Neural crest cell (in vitro differentiated cells): ENCODE results near the gene ING5. TPM values are rescaled to one million over a fixed set of nuclear protein-coding genes. Genes with fewer than 3 reads are reported as not detected.

Experiments
- DNase-seq: peaks from one replicate; pipeline ENCODE4 v3.0.0; 2021; ENCODE audit warnings: low read depth, mixed read lengths, low spot score
- H3K27ac Mint-ChIP-seq: one replicate; pipeline ENCODE4 v1.8.0; 2021; ENCODE audit warnings: mild to moderate bottlenecking, mixed read lengths; ENCODE audit not compliant: unreplicated experiment
- H3K27me3 Mint-ChIP-seq: 2 replicates; pipeline ENCODE4 v1.8.0; 2021; ENCODE audit warnings: low read depth, mild to moderate bottlenecking, mixed read lengths
- H3K36me3 Mint-ChIP-seq: 2 replicates; pipeline ENCODE4 v1.8.0; 2021; ENCODE audit warnings: low read depth, mild to moderate bottlenecking, mixed read lengths
- H3K4me1 Mint-ChIP-seq: 2 replicates; pipeline ENCODE4 v1.8.0; 2021; ENCODE audit warnings: mixed read lengths
- H3K4me3 Mint-ChIP-seq: one replicate; pipeline ENCODE4 v1.8.0; 2021; ENCODE audit warnings: mild to moderate bottlenecking, mixed read lengths
- H3K9me3 Mint-ChIP-seq: 2 replicates; pipeline ENCODE4 v1.8.0; 2021; ENCODE audit warnings: mixed read lengths
- total RNA-seq: library from RNA; stranded (reverse); gene quantifications from 2 replicates; pipeline ENCODE4 v1.2.1, GENCODE V29; 2021
- TF ChIP-seq, protein P1 (sequence below): fragments of 200-600 bp; sonication (generic); conservative IDR thresholded peaks from 2 replicates; pipeline ENCODE4 v1.5.0; 2021; ENCODE audit warnings: antibody characterized with exemption, mild to moderate bottlenecking

The ING5 gene
- total RNA-seq, 1 donor from 2014 or later: 61.9 TPM

DNA sequence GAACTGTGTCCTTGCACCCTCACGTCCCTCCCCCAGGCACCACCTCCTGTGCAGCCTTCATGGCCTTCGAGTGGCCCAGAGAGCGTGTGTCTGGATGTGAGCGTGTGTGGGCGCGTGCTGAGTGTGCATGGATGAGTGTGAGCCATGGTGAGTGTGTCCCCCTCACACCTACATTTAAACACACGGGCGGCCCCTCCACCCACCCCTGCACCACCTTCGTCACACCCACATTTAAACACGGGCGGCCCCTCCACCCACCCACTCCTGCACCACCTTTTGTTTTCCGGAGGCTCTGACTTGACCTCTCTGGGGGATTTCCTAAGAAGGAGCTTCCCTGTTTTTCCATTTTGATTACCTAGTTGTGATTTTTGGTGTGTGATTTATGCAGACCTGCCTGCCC, 33.0 kb upstream of the ING5 start:
- no peaks in the 10 kb centered on the region for H3K9me3 Mint-ChIP-seq
- DNase-seq: no peak
- TF ChIP-seq, protein P1, sequence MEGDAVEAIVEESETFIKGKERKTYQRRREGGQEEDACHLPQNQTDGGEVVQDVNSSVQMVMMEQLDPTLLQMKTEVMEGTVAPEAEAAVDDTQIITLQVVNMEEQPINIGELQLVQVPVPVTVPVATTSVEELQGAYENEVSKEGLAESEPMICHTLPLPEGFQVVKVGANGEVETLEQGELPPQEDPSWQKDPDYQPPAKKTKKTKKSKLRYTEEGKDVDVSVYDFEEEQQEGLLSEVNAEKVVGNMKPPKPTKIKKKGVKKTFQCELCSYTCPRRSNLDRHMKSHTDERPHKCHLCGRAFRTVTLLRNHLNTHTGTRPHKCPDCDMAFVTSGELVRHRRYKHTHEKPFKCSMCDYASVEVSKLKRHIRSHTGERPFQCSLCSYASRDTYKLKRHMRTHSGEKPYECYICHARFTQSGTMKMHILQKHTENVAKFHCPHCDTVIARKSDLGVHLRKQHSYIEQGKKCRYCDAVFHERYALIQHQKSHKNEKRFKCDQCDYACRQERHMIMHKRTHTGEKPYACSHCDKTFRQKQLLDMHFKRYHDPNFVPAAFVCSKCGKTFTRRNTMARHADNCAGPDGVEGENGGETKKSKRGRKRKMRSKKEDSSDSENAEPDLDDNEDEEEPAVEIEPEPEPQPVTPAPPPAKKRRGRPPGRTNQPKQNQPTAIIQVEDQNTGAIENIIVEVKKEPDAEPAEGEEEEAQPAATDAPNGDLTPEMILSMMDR: no peak
- no peak overlapping the region for H3K27ac Mint-ChIP-seq
- no peaks in the 10 kb centered on the region for H3K36me3 Mint-ChIP-seq
- H3K4me3 Mint-ChIP-seq: no peak overlapping the region
- peaks cover 19% of the 10 kb centered on the region for H3K4me1 Mint-ChIP-seq
- H3K27me3 Mint-ChIP-seq: no peaks in the 10 kb centered on the region

DNA sequence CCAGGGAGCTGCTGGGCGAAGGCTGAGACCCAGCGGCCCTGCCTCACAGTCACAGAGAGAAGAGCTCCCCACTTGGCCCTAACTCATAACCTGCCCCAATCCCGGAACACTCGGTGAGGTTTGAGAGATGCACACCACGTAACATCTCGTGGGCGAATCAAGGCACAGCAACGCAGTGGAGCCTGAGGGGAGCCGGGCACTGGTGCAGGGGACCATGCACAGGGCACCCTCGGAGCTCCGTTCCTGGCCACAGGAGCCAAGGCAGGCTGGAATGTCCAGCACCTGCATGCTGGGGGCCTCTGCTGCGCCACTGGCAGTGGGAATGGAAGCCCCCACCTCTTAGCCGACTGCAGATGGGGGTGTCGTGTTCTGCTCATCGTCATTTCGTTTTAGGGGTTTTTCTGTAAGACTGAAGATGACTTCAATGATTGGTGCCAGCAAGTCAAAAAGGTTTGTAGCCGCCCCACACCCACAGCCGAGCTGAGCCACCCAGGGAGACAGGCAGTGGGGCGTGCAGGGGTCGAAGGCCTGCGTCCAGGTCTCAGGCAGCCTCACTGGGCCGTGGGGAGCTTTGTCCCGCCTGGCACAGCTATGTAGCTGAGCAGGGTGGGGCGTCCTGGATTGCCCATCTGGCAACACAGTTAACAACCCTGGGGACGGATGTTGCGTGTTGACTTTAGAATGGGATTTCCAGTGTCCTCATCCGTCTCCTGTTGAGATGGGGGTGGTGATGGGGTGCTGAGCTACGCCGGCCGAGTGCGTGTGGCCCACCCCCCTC, 31.3 kb upstream of the ING5 start:
- TF ChIP-seq, protein P1: no peak
- H3K4me1 Mint-ChIP-seq: peaks cover 14% of the 10 kb centered on the region
- peak overlapping the region; percentile 19 for H3K4me3 Mint-ChIP-seq
- no peaks in the 10 kb centered on the region for H3K27me3 Mint-ChIP-seq
- H3K27ac Mint-ChIP-seq: peak overlapping the region; percentile 43
- H3K9me3 Mint-ChIP-seq: no peaks in the 10 kb centered on the region
- no peak for DNase-seq
- no peaks in the 10 kb centered on the region for H3K36me3 Mint-ChIP-seq

DNA sequence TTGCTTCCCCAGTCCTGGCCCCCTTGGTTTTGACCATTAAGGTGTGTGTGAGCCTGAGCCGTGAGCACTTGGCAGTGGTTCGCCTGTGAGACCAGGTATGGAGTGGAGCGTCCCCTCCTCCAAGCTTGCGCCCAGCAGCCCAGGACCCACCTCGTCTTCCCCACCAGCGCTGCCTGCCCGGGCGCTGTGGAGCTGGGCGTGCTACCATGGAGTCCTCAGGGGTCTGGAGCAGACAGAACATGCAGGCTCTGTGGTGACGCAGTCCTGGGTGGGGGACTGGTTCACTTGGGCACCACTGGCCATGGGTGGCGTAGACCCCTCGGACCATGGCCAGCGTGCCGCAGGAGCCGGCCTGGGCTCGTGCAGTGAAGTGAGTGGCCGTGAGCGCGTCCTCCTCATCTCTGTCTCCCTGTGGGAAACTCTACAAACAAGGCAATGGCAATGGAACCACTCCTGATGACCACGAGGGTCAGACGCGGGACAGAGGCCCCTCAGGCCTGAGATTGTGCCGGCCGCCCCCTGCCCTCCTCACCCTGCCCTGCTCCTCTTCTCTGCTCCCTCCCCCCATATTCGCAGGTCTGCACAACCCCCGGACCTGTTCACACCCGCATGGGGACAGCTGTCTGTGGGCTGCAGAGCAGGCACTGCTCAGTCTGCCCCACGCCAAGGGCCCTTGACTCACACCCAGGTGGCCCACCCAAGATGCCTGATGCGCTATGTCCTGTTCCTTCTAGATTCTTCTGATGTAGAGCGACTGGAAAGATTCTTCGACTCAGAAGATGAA, 30.2 kb upstream of the ING5 start:
- no peak overlapping the region for H3K4me3 Mint-ChIP-seq
- H3K4me1 Mint-ChIP-seq: peaks cover 2% of the 10 kb centered on the region
- TF ChIP-seq, protein P1: no peak
- H3K9me3 Mint-ChIP-seq: no peaks in the 10 kb centered on the region
- no peak overlapping the region for H3K27ac Mint-ChIP-seq
- DNase-seq: no peak
- no peaks in the 10 kb centered on the region for H3K27me3 Mint-ChIP-seq
- H3K36me3 Mint-ChIP-seq: no peaks in the 10 kb centered on the region

DNA sequence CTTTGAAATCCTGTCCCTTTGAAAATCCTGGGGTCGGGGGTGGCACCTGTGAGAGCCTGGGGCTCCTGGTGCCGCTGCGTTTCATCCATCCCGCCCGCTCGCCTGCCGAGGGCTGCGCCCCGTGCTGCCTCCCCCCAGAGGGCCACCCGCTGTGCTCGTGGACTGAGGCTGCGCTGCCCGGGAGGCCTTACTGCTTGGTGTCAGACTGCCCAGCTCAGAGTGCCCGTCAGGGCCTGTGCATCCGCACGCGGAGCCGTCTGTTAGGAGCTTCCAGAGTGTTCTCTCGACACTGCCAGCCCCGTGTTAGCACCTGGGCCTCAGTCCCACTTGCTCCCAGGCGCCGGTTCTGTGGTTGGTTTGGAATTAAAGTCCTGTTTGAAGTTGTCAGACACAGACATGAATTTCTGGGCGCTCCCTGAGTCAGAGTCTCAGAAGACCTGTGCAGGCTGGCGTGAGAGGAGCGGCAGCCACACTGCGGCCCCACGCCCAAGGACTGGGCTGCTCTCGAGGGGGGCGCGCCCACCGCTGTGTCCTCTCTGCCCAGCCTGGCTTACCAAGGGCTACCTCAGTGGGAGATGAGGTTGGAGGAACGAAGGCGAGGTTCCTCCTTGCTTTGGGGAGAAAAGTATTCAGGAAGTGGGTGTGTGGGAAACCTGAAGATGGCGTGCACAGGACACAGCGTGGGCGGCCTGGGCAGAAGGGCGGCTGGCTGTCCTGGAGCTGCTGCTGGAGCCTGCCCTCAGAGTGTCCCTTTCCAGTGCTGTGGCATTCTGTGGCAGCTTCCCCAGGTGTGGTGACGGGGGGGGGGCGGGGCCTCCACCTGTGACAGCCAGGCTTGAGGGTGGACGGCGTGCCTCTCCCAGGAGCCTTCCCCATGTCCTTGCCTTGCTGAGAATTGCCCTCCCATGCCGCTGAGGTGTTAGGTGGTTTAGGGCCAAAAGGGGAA, 29.3 kb upstream of the ING5 start:
- Mint-ChIP-seq H3K4me3 (no peak overlapping the region), H3K27me3 (no peaks in the 10 kb centered on the region), H3K27ac (peak overlapping the region; percentile 43), H3K36me3 (no peaks in the 10 kb centered on the region), H3K9me3 (no peaks in the 10 kb centered on the region), H3K4me1 (no peaks in the 10 kb centered on the region)
- TF ChIP-seq, protein P1: no peak
- DNase-seq: no peak

DNA sequence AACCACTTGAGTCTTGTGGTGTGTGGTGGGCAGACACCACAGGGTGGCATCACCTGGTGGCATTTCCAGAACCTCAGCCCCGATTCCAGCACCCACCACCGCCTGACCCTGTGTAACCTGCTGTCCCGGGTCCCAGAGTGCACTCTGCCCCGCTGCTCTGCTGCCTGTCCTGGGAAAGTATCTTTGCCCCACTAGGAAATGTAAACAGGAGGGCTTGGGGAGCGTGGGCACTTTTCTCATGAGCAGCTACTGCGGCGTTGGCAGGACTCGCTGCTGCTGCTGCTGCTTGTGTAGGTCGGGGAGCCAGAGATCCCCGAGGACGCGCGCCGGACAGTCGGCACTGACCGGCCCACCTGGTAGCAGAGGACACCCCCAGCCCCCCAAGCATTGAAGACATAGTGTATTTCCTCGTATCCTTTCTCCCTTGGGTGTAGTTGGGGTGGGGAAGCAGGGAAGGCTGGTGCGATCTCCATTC, 28.6 kb upstream of the ING5 start:
- Mint-ChIP-seq H3K27ac (peak overlapping the region; percentile 43), H3K27me3 (no peaks in the 10 kb centered on the region), H3K4me1 (no peaks in the 10 kb centered on the region), H3K4me3 (peak overlapping the region; percentile 51), H3K36me3 (no peaks in the 10 kb centered on the region), H3K9me3 (no peaks in the 10 kb centered on the region)
- DNase-seq: no peak
- TF ChIP-seq, protein P1: no peak
